A673 (cell line): Measurements from ENCODE around the gene EPHA4. TPM values are rescaled to one million over a fixed set of nuclear protein-coding genes. Genes with fewer than 3 reads are reported as not detected.
A peak's percentile ranks its signal among the peaks of the same experiment; 100 is the strongest.

Experiments
- BruUV-seq: library from RNA; stranded (reverse); fragments of 400-500 nt; replicated peaks from 2 replicates; lab custom pipeline; 2021; lab: Mats Ljungman, UMichigan
- CTCF ChIA-PET: fragments of 300-600 bp; sonication (Branson Sonifier 250); formaldehyde crosslinking; loops from one replicate; lab custom pipeline; 2022; ENCODE audit warnings: antibody characterized with exemption; lab: Charles Lee
- POLR2A ChIA-PET: fragments of 300-600 bp; sonication (Branson Sonifier 250); formaldehyde crosslinking; loops from one replicate; lab custom pipeline; 2022; ENCODE audit warnings: antibody characterized with exemption; ENCODE audit not compliant: low non-redundant PET; lab: Charles Lee
- DNase-seq: peaks from one replicate; pipeline ENCODE4 v3.0.0-alpha.2; 2015; ENCODE audit warnings: low spot score
- H3K27ac ChIP-seq: fragments of 200-600 bp; sonication (generic); 2 replicates; pipeline ENCODE4 v1.5.1; 2016; ENCODE audit warnings: mixed run types, low read depth, mild to moderate bottlenecking, mixed read lengths, antibody characterized with exemption, low read length; ENCODE audit not compliant: poor library complexity, severe bottlenecking
- H3K27me3 ChIP-seq: fragments of 200-600 bp; sonication (generic); replicated peaks from 2 replicates; pipeline ENCODE4 v1.6.1; 2017; ENCODE audit warnings: mixed run types, low read depth, mild to moderate bottlenecking, mixed read lengths, antibody characterized with exemption, low read length; ENCODE audit not compliant: insufficient read depth, poor library complexity
- H3K36me3 ChIP-seq: fragments of 200-600 bp; sonication (generic); 2 replicates; pipeline ENCODE4 v1.6.1; 2016; ENCODE audit warnings: mixed run types, mild to moderate bottlenecking, mixed read lengths, antibody characterized with exemption, low read length; ENCODE audit not compliant: insufficient read depth, poor library complexity, severe bottlenecking
- H3K4me1 ChIP-seq: fragments of 200-600 bp; sonication (generic); 2 replicates; pipeline ENCODE4 v1.6.1; 2017; ENCODE audit warnings: mixed run types, mild to moderate bottlenecking, mixed read lengths, antibody characterized with exemption, low read length; ENCODE audit not compliant: insufficient read depth, poor library complexity, severe bottlenecking
- H3K4me3 ChIP-seq: fragments of 200-600 bp; sonication (generic); 2 replicates; pipeline ENCODE4 v1.5.1; 2016; ENCODE audit warnings: low read depth, mixed run types, mild to moderate bottlenecking, mixed read lengths, low read length; ENCODE audit not compliant: poor library complexity, severe bottlenecking
- H3K9me3 ChIP-seq: fragments of 200-600 bp; sonication (generic); 2 replicates; pipeline ENCODE4 v1.6.1; 2016; ENCODE audit warnings: mixed run types, low read depth, mild to moderate bottlenecking, mixed read lengths, antibody characterized with exemption, low read length; ENCODE audit not compliant: poor library complexity, severe bottlenecking
- CTCF ChIP-seq: fragments of 300-800, 200-600 bp; sonication (generic); conservative IDR thresholded peaks from 2 replicates; pipeline ENCODE4 v1.5.1; 2017; ENCODE audit warnings: low read depth, mild to moderate bottlenecking, antibody characterized with exemption, low read length, moderate library complexity, mixed read lengths
- EZH2 ChIP-seq: fragments of 200-600 bp; sonication (generic); IDR thresholded peaks from 2 replicates; pipeline ENCODE4 v1.6.1; 2017; ENCODE audit warnings: borderline replicate concordance, low read depth, mild to moderate bottlenecking, mixed read lengths, antibody characterized with exemption, low read length; ENCODE audit not compliant: poor library complexity, severe bottlenecking
- intact Hi-C: fragments of 100-400 bp; cut with micrococcal nuclease; formaldehyde crosslinking; loops from one replicate; pipeline ENCODE4 v1.10.0; 2022; ENCODE audit not compliant: unreplicated experiment
- total RNA-seq: library from RNA; stranded (reverse); gene quantifications from 2 replicates; pipeline ENCODE4 v1.2.3, GENCODE V29; 2021

Gene EPHA4
- total RNA-seq, 1 experiment from 2014 or later = 39.5 TPM

- Histone ChIP-seq H3K4me1 (no peaks in the 10 kb centered on the region), H3K27me3 (no peaks in the 10 kb centered on the region), H3K27ac (no peak overlapping the region), H3K9me3 (no peaks in the 10 kb centered on the region), H3K4me3 (no peak overlapping the region), H3K36me3 (no peaks in the 10 kb centered on the region)
- no peak for TF ChIP-seq EZH2
- TF ChIP-seq CTCF = no peak
- ChIA-PET CTCF (no interaction called here), POLR2A (interaction anchor here (0.8 kb wide), 1 partner anchor 1089 kb away, joined by 3 read pairs; no protein-coding TSS in a partner anchor)
- no TSS peak for BruUV-seq
- intact Hi-C loops = no loop called here
- DNase-seq = no peak
These were observed 29.3 kb upstream of the EPHA4 start for GRCh38 chr2:221601376-221601775.

GRCh38 chr2:221600388-221600787, 28.3 kb upstream of the EPHA4 start:
- no TSS peak for BruUV-seq
- POLR2A ChIA-PET = interaction anchor here (0.8 kb wide), 1 partner anchor 1088 kb away, joined by 3 read pairs; no protein-coding TSS in a partner anchor
- no peaks in the 10 kb centered on the region for H3K36me3 ChIP-seq
- H3K4me1 ChIP-seq = no peaks in the 10 kb centered on the region
- CTCF ChIA-PET = no interaction called here
- no peak for TF ChIP-seq CTCF
- TF ChIP-seq EZH2 = no peak
- DNase-seq = no peak
- intact Hi-C loops = no loop called here
- H3K27me3 ChIP-seq = no peaks in the 10 kb centered on the region
- H3K4me3 ChIP-seq = no peak overlapping the region
- no peaks in the 10 kb centered on the region for H3K9me3 ChIP-seq
- no peak overlapping the region for H3K27ac ChIP-seq

- Histone ChIP-seq H3K4me1 (no peaks in the 10 kb centered on the region), H3K27ac (no peak overlapping the region), H3K27me3 (no peaks in the 10 kb centered on the region), H3K4me3 (no peak overlapping the region), H3K9me3 (no peaks in the 10 kb centered on the region), H3K36me3 (no peaks in the 10 kb centered on the region)
- peak; percentile 38 for DNase-seq
- ChIA-PET POLR2A (no interaction called here), CTCF (no interaction called here)
- intact Hi-C loops = no loop called here
- no peak for TF ChIP-seq CTCF
- TF ChIP-seq EZH2 = no peak
- BruUV-seq = no TSS peak
These were observed 24.1 kb upstream of the EPHA4 start for GRCh38 chr2:221596192-221596591.
